ENCODE measurements around the gene TUG1. TPM values are rescaled to one million over a fixed set of nuclear protein-coding genes. Genes with fewer than 3 reads are reported as not detected.

Gene TUG1
- total RNA-seq, 8 experiments from 2014 or later = 50.0 to 98.1 (median 76.4) TPM

Other genes starting within 250 kb of the TUG1 start
- 10 to 100 TPM; 17.5 to 38.5 (median 28.3) TPM for gene MORC2, start 491 bp upstream of the TUG1 start, total RNA-seq
- 10 to 100 TPM in 4 of 8 experiments, 1 to 10 TPM in 4; 3.2 to 16.9 (median 9.9) TPM for gene SMTN, start 112.1 kb downstream of the TUG1 start, total RNA-seq
- gene SELENOM, start 138.3 kb downstream of the TUG1 start, total RNA-seq = 100 to 1,000 TPM in 2 of 8 experiments, 10 to 100 TPM in 6; 17.1 to 366 (median 42.5) TPM
- 1 to 10 TPM; 1.2 to 6.0 (median 3.6) TPM for gene INPP5J, start 153.7 kb downstream of the TUG1 start, total RNA-seq
- gene PLA2G3, start 171.2 kb downstream of the TUG1 start, total RNA-seq = under 1 TPM; 0.05 to 0.90 (median 0.29) TPM
- 10 to 100 TPM; 15.9 to 34.7 (median 18.1) TPM for gene RNF185, start 190.9 kb downstream of the TUG1 start, total RNA-seq
- gene LIMK2, start 243.0 kb downstream of the TUG1 start, total RNA-seq = 10 to 100 TPM; 10.1 to 58.5 (median 26.3) TPM

Measured in motor neuron (in vitro differentiated cells).